WTC11 (cell line): ENCODE measurements around the gene GADL1. TPM values are rescaled to one million over a fixed set of nuclear protein-coding genes. Genes with fewer than 3 reads are reported as not detected.
A peak's percentile ranks its signal among the peaks of the same experiment; 100 is the strongest.

Experiments
- ATAC-seq: fragments of 200-7000 bp; cut with Tn5 transposase; 2 replicates; pipeline ENCODE4 v1.10.0; 2021; ENCODE audit warnings: mild to moderate bottlenecking, moderate library complexity
- CTCF ChIA-PET: fragments of 300-600 bp; sonication (Branson Sonifier 250); formaldehyde crosslinking; loops from one replicate; lab custom pipeline; 2021; ENCODE audit warnings: antibody characterized with exemption; lab: Charles Lee
- POLR2A ChIA-PET: fragments of 350-600 bp; sonication (Branson Sonifier 250); formaldehyde crosslinking; loops from one replicate; lab custom pipeline; 2021; ENCODE audit warnings: antibody characterized with exemption; lab: Charles Lee
- DNase-seq: peaks from one replicate; pipeline ENCODE4 v3.0.0; 2021; ENCODE audit warnings: low spot score
- H3K27ac Mint-ChIP-seq: 2 replicates; pipeline ENCODE4 v1.8.0; 2021; ENCODE audit warnings: mixed read lengths
- H3K27me3 Mint-ChIP-seq: 2 replicates; pipeline ENCODE4 v1.8.0; 2021; ENCODE audit warnings: low read depth, mild to moderate bottlenecking, moderate library complexity, mixed read lengths
- H3K36me3 Mint-ChIP-seq: 2 replicates; pipeline ENCODE4 v1.8.0; 2021; ENCODE audit warnings: mixed read lengths
- H3K4me1 Mint-ChIP-seq: 2 replicates; pipeline ENCODE4 v1.8.0; 2022; ENCODE audit warnings: mixed read lengths
- H3K4me3 Mint-ChIP-seq: 2 replicates; pipeline ENCODE4 v1.8.0; 2021; ENCODE audit warnings: mild to moderate bottlenecking, moderate library complexity, mixed read lengths
- H3K9me3 Mint-ChIP-seq: 2 replicates; pipeline ENCODE4 v1.8.0; 2021; ENCODE audit warnings: mixed read lengths
- IRF2 ChIP-seq: sonication (generic); formaldehyde crosslinking; IDR thresholded peaks from 2 replicates; pipeline ENCODE4 v1.8.0; 2022; ENCODE audit warnings: low read depth, missing genetic modification reagents, borderline replicate concordance
- NFYB ChIP-seq: sonication (generic); formaldehyde crosslinking; conservative IDR thresholded peaks from 2 replicates; pipeline ENCODE4 v1.8.0; 2022; ENCODE audit warnings: low read depth, missing genetic modification reagents
- OVOL2 ChIP-seq: fragments of 250-450 bp; sonication (Bioruptor Pico); IDR thresholded peaks from 2 replicates; pipeline ENCODE4 v1.9.0; 2021; ENCODE audit warnings: mild to moderate bottlenecking, borderline replicate concordance
- PRRX2 ChIP-seq: fragments of 250-450 bp; sonication (Bioruptor Pico); IDR thresholded peaks from 2 replicates; pipeline ENCODE4 v1.8.0; 2021; ENCODE audit warnings: mild to moderate bottlenecking
- RORB ChIP-seq: fragments of 250-450 bp; sonication (Bioruptor Pico); IDR thresholded peaks from 2 replicates; pipeline ENCODE4 v1.9.0; 2021; ENCODE audit warnings: mild to moderate bottlenecking
- TEAD1 ChIP-seq: sonication (generic); formaldehyde crosslinking; IDR thresholded peaks from 2 replicates; pipeline ENCODE4 v1.8.0; 2022; ENCODE audit warnings: mild to moderate bottlenecking, missing genetic modification reagents
- ZBTB21 ChIP-seq: sonication (generic); formaldehyde crosslinking; IDR thresholded peaks from 2 replicates; pipeline ENCODE4 v1.8.1; 2023; ENCODE audit warnings: mild to moderate bottlenecking, missing genetic modification reagents, borderline replicate concordance
- ZNF219 ChIP-seq: sonication (generic); formaldehyde crosslinking; IDR thresholded peaks from 2 replicates; pipeline ENCODE4 v1.8.0; 2023; ENCODE audit warnings: missing genetic modification reagents, mild to moderate bottlenecking, borderline replicate concordance
- ZNF317 ChIP-seq: sonication (generic); formaldehyde crosslinking; IDR thresholded peaks from 2 replicates; pipeline ENCODE4 v1.8.1; 2023; ENCODE audit warnings: low read depth, mild to moderate bottlenecking, moderate library complexity, missing genetic modification reagents, borderline replicate concordance
- ZNF396 ChIP-seq: fragments of 250-450 bp; sonication (Bioruptor Pico); IDR thresholded peaks from 2 replicates; pipeline ENCODE4 v1.8.0; 2021; ENCODE audit warnings: mild to moderate bottlenecking, moderate library complexity, borderline replicate concordance
- ZNF416 ChIP-seq: fragments of 250-450 bp; sonication (Bioruptor Pico); IDR thresholded peaks from 2 replicates; pipeline ENCODE4 v1.9.0; 2021; ENCODE audit warnings: mild to moderate bottlenecking, inconsistent platforms
- ZNF671 ChIP-seq: fragments of 250-450 bp; sonication (Bioruptor Pico); IDR thresholded peaks from 2 replicates; pipeline ENCODE4 v1.8.0; 2021; ENCODE audit warnings: mild to moderate bottlenecking
- total RNA-seq: library from RNA; stranded (reverse); gene quantifications from 3 replicates; pipeline ENCODE4 v1.2.3, GENCODE V29; 2021
- TF ChIP-seq, protein P1 (sequence below): fragments of 250-450 bp; sonication (Bioruptor Pico); IDR thresholded peaks from 2 replicates; pipeline ENCODE4 v1.9.0; 2021; ENCODE audit warnings: moderate library complexity, mild to moderate bottlenecking, inconsistent platforms, borderline replicate concordance
- TF ChIP-seq, protein P2 (sequence below): sonication (generic); formaldehyde crosslinking; IDR thresholded peaks from 2 replicates; pipeline ENCODE4 v1.8.1; 2022; ENCODE audit warnings: missing genetic modification reagents, borderline replicate concordance
- TF ChIP-seq, protein P3 (sequence below): fragments of 250-450 bp; sonication (Bioruptor Pico); IDR thresholded peaks from 2 replicates; pipeline ENCODE4 v2.1.2; 2022; ENCODE audit warnings: mild to moderate bottlenecking, moderate library complexity
- TF ChIP-seq, protein P4 (sequence below): sonication (generic); formaldehyde crosslinking; IDR thresholded peaks from 2 replicates; pipeline ENCODE4 v1.8.1; 2023; ENCODE audit warnings: mild to moderate bottlenecking, missing genetic modification reagents
- TF ChIP-seq, protein P5 (sequence below): sonication (generic); formaldehyde crosslinking; IDR thresholded peaks from 2 replicates; pipeline ENCODE4 v1.8.0; 2022; ENCODE audit warnings: mild to moderate bottlenecking, missing genetic modification reagents
- TF ChIP-seq, protein P6 (sequence below): sonication (generic); formaldehyde crosslinking; IDR thresholded peaks from 2 replicates; pipeline ENCODE4 v1.8.1; 2023; ENCODE audit warnings: mild to moderate bottlenecking, moderate library complexity, missing genetic modification reagents

Gene GADL1
- total RNA-seq, 1 experiment from 2014 or later = 0.15 TPM

DNA sequence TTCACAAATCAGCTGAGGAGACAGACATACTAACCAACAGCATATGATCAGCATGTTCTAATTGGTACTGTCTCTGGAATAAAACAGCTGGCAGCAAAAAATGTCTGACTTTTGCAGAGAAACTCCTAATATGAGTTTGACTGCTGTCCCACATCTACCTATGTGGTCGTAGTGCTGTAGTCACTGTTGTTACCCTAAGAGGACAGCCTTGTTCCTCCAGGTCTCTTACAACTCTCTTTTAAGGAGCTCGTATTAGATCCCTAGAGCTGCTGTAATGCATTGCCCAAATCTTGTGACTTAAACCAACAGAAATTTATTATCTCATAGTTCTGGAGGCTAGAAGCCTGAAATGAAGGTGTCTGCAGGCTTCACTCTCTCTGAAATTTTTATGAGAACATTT lies 195.9 kb downstream of the GADL1 start:
- peaks cover 40% of the 10 kb centered on the region for H3K36me3 Mint-ChIP-seq
- ATAC-seq (no peak), DNase-seq (no peak)
- H3K9me3 Mint-ChIP-seq = peaks cover 32% of the 10 kb centered on the region
- CTCF ChIA-PET = no interaction called here
- TF ChIP-seq IRF2 (CRISPR knock-in tag) (no peak), ZBTB21 (no peak), NFYB (no peak), TEAD1 (CRISPR knock-in tag) (no peak), ZNF219 (CRISPR knock-in tag) (no peak), OVOL2 (no peak), RORB (CRISPR knock-in tag) (no peak), PRRX2 (CRISPR knock-in tag) (no peak), ZNF416 (CRISPR knock-in tag) (no peak), ZNF317 (CRISPR knock-in tag) (no peak), ZNF671 (no peak), ZNF396 (no peak)
- TF ChIP-seq, protein P1, sequence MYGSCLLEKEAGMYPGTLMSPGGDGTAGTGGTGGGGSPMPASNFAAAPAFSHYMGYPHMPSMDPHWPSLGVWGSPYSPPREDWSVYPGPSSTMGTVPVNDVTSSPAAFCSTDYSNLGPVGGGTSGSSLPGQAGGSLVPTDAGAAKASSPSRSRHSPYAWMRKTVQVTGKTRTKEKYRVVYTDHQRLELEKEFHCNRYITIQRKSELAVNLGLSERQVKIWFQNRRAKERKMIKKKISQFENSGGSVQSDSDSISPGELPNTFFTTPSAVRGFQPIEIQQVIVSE (CRISPR knock-in tag) = no peak
- TF ChIP-seq, protein P2, sequence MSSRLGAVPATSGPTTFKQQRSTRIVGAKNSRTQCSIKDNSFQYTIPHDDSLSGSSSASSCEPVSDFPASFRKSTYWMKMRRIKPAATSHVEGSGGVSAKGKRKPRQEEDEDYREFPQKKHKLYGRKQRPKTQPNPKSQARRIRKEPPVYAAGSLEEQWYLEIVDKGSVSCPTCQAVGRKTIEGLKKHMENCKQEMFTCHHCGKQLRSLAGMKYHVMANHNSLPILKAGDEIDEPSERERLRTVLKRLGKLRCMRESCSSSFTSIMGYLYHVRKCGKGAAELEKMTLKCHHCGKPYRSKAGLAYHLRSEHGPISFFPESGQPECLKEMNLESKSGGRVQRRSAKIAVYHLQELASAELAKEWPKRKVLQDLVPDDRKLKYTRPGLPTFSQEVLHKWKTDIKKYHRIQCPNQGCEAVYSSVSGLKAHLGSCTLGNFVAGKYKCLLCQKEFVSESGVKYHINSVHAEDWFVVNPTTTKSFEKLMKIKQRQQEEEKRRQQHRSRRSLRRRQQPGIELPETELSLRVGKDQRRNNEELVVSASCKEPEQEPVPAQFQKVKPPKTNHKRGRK (CRISPR knock-in tag) = no peak
- TF ChIP-seq, protein P3, sequence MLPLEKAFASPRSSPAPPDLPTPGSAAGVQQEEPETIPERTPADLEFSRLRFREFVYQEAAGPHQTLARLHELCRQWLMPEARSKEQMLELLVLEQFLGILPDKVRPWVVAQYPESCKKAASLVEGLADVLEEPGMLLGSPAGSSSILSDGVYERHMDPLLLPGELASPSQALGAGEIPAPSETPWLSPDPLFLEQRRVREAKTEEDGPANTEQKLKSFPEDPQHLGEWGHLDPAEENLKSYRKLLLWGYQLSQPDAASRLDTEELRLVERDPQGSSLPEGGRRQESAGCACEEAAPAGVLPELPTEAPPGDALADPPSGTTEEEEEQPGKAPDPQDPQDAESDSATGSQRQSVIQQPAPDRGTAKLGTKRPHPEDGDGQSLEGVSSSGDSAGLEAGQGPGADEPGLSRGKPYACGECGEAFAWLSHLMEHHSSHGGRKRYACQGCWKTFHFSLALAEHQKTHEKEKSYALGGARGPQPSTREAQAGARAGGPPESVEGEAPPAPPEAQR (CRISPR knock-in tag) = no peak
- TF ChIP-seq, protein P4, sequence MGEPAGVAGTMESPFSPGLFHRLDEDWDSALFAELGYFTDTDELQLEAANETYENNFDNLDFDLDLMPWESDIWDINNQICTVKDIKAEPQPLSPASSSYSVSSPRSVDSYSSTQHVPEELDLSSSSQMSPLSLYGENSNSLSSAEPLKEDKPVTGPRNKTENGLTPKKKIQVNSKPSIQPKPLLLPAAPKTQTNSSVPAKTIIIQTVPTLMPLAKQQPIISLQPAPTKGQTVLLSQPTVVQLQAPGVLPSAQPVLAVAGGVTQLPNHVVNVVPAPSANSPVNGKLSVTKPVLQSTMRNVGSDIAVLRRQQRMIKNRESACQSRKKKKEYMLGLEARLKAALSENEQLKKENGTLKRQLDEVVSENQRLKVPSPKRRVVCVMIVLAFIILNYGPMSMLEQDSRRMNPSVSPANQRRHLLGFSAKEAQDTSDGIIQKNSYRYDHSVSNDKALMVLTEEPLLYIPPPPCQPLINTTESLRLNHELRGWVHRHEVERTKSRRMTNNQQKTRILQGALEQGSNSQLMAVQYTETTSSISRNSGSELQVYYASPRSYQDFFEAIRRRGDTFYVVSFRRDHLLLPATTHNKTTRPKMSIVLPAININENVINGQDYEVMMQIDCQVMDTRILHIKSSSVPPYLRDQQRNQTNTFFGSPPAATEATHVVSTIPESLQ (CRISPR knock-in tag) = no peak
- TF ChIP-seq, protein P5, sequence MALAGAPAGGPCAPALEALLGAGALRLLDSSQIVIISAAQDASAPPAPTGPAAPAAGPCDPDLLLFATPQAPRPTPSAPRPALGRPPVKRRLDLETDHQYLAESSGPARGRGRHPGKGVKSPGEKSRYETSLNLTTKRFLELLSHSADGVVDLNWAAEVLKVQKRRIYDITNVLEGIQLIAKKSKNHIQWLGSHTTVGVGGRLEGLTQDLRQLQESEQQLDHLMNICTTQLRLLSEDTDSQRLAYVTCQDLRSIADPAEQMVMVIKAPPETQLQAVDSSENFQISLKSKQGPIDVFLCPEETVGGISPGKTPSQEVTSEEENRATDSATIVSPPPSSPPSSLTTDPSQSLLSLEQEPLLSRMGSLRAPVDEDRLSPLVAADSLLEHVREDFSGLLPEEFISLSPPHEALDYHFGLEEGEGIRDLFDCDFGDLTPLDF (CRISPR knock-in tag) = no peak
- TF ChIP-seq, protein P6, sequence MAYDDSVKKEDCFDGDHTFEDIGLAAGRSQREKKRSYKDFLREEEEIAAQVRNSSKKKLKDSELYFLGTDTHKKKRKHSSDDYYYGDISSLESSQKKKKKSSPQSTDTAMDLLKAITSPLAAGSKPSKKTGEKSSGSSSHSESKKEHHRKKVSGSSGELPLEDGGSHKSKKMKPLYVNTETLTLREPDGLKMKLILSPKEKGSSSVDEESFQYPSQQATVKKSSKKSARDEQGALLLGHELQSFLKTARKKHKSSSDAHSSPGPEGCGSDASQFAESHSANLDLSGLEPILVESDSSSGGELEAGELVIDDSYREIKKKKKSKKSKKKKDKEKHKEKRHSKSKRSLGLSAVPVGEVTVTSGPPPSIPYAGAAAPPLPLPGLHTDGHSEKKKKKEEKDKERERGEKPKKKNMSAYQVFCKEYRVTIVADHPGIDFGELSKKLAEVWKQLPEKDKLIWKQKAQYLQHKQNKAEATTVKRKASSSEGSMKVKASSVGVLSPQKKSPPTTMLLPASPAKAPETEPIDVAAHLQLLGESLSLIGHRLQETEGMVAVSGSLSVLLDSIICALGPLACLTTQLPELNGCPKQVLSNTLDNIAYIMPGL (CRISPR knock-in tag) = no peak
- POLR2A ChIA-PET = no interaction called here
- H3K4me3 Mint-ChIP-seq = no peak overlapping the region
- no peaks in the 10 kb centered on the region for H3K27me3 Mint-ChIP-seq
- H3K27ac Mint-ChIP-seq = no peak overlapping the region
- peaks cover 41% of the 10 kb centered on the region for H3K4me1 Mint-ChIP-seq

DNA sequence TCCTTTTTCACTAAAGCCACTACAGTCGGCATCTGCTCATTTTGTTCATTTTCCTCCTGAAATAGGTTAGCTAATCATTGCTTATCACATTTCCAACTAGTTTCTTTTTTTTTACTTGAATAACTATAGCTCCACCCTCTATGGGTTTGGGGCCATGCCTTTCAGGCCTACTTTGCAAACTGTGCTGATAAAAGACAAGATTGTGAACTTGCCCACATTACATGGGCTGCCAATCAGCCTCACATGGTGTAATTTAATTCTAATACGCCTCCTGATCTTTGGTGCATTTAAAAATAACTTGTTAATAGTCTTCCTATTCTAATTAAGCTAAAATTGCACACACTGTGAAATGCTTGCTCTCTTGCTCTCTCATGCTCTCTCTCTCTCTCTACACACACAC lies 197.6 kb downstream of the GADL1 start:
- Mint-ChIP-seq H3K36me3 (peaks cover 31% of the 10 kb centered on the region), H3K4me3 (no peak overlapping the region), H3K27ac (peak overlapping the region; percentile 20; the same call in 1 of the 2 replicates), H3K4me1 (peaks cover 53% of the 10 kb centered on the region), H3K9me3 (peaks cover 15% of the 10 kb centered on the region), H3K27me3 (no peaks in the 10 kb centered on the region)
- DNase-seq = no peak
- ATAC-seq = no peak
- ChIA-PET CTCF (interaction anchor here (1.4 to 2.1 kb wide), 3 partner anchors 52 to 498 kb away, joined by 4 to 8 read pairs (median 7); no protein-coding TSS in a partner anchor), POLR2A (no interaction called here)
- TF ChIP-seq ZNF416 (CRISPR knock-in tag) = no peak
